Skeletal muscle cell (primary cell): Measurements from ENCODE around the gene RMRP.

Experiments
- DNase-seq: peaks from one replicate; pipeline ENCODE4 v3.0.0-alpha.2; 2010; ENCODE audit warnings: low read depth
- H3K4me3 ChIP-seq: 2 replicates; pipeline ENCODE4 v1.5.1; 2011; ENCODE audit warnings: low read depth, mild to moderate bottlenecking, control low read depth, low read length, moderate library complexity

Gene RMRP

GRCh38 chr9:35687972-35688557 is 30.2 kb upstream of the RMRP start:
- peak overlapping the region; percentile 99 for H3K4me3 ChIP-seq
- DNase-seq, result no peak

GRCh38 chr9:35687306-35687705 is 29.5 kb upstream of the RMRP start:
- DNase-seq, result no peak
- H3K4me3 ChIP-seq, result peak overlapping the region; percentile 99

GRCh38 chr9:35686222-35687203 is 28.7 kb upstream of the RMRP start:
- peak overlapping the region; percentile 99 for H3K4me3 ChIP-seq

GRCh38 chr9:35685506-35685905 is 27.7 kb upstream of the RMRP start:
- no peak overlapping the region for H3K4me3 ChIP-seq
- DNase-seq, result no peak

More at GRCh38 chr9:35686222-35687203, 28.7 kb upstream of the RMRP start:
- DNase-seq, result peak; percentile 73

- DNase-seq, result no peak
- H3K4me3 ChIP-seq, result no peak overlapping the region
These were observed 27.1 kb upstream of the RMRP start for GRCh38 chr9:35684921-35685320.

- no peak overlapping the region for H3K4me3 ChIP-seq
- no peak for DNase-seq
These were observed 25.5 kb upstream of the RMRP start for GRCh38 chr9:35683323-35683722.

- no peak for DNase-seq
- H3K4me3 ChIP-seq, result no peak overlapping the region
These were observed 24.9 kb upstream of the RMRP start for GRCh38 chr9:35682520-35683315.

GRCh38 chr9:35682051-35682450 is 24.2 kb upstream of the RMRP start:
- no peak for DNase-seq
- no peak overlapping the region for H3K4me3 ChIP-seq

GRCh38 chr9:35681341-35682002 is 23.7 kb upstream of the RMRP start:
- no peak for DNase-seq
- H3K4me3 ChIP-seq, result no peak overlapping the region

GRCh38 chr9:35680331-35681105 is 22.7 kb upstream of the RMRP start:
- H3K4me3 ChIP-seq, result no peak overlapping the region
- no peak for DNase-seq

GRCh38 chr9:35679766-35680330 is 22.0 kb upstream of the RMRP start:
- no peak for DNase-seq
- H3K4me3 ChIP-seq, result no peak overlapping the region

- no peak overlapping the region for H3K4me3 ChIP-seq
- no peak for DNase-seq
These were observed 21.3 kb upstream of the RMRP start for GRCh38 chr9:35679091-35679490.

GRCh38 chr9:35675732-35676392 is 18.0 kb upstream of the RMRP start:
- peak overlapping the region; percentile 47 for H3K4me3 ChIP-seq
- DNase-seq, result no peak

- H3K4me3 ChIP-seq, result peak overlapping the region; percentile 47
- no peak for DNase-seq
These were observed 17.4 kb upstream of the RMRP start for GRCh38 chr9:35675204-35675603.

GRCh38 chr9:35674025-35674361 is 16.2 kb upstream of the RMRP start:
- DNase-seq, result no peak
- peak overlapping the region; percentile 44 for H3K4me3 ChIP-seq

- no peak for DNase-seq
- peak within 1 kb of the TSS; percentile 44 for H3K4me3 ChIP-seq
These were observed 15.6 kb upstream of the RMRP start, which contains the start of gene CA9 for GRCh38 chr9:35673132-35674024. Gene CA9 (plus strand): TSS chr9:35673928. CDS start chr9:35673960, 32 bp downstream.
